Measurements from ENCODE around the gene NOXO1.

- TF ChIP-seq CTCF (IDR thresholded peaks at IDR 0.05; ENCODE audit: borderline replicate concordance, extremely low read depth, low read length, poor library complexity, severe bottlenecking): no peak
- TF ChIP-seq EZH2 (IDR thresholded peaks at IDR 0.05; ENCODE audit: borderline replicate concordance, low read depth, low read length, severe bottlenecking): no peak
These were observed 48.1 kb upstream of the NOXO1 start for GRCh38 chr16:2029350-2029749.

Measured in DND-41 (cell line).